Lung (tissue), 12 donors: ENCODE data around the gene KCTD18. TPM values are rescaled to one million over a fixed set of nuclear protein-coding genes. Genes with fewer than 3 reads are reported as not detected.

ENCODE experiments used
- ATAC-seq: fragments of 200-7000 bp; cut with Tn5 transposase; one replicate; pipeline ENCODE4 v1.9.1; 2020; ENCODE audit warnings: moderate number of reproducible peaks; ENCODE audit not compliant: insufficient read depth, low FRiP score
- DNase-seq, 3 donors: peaks; one replicate each; pipeline ENCODE4 v3.0.0-alpha.2; 2013 to 2017
- H3K27ac ChIP-seq, 2 donors: one replicate each; pipeline ENCODE4 v1.5.1; 2013; ENCODE audit warnings: mild to moderate bottlenecking in 2 of 2, moderate library complexity in 2 of 2, control low read depth in 1 of 2, inconsistent platforms in 1 of 2, low read depth in 1 of 2, low read length in 1 of 2
- H3K27me3 ChIP-seq, 3 donors: one replicate each; pipeline ENCODE4 v1.5.1; 2013; ENCODE audit warnings: low read length in 2 of 3; ENCODE audit not compliant: control insufficient read depth in 3 of 3, insufficient read depth in 3 of 3
- H3K36me3 ChIP-seq, 4 donors: one replicate each; pipeline ENCODE4 v1.5.1; 2013; ENCODE audit warnings: low read length in 4 of 4, mild to moderate bottlenecking in 1 of 4, moderate library complexity in 1 of 4; ENCODE audit not compliant: control insufficient read depth in 4 of 4, insufficient read depth in 4 of 4
- H3K4me1 ChIP-seq, 5 donors: one replicate each; pipeline ENCODE4 v1.5.1; 2013; ENCODE audit warnings: low read length in 5 of 5, mild to moderate bottlenecking in 2 of 5, moderate library complexity in 1 of 5; ENCODE audit not compliant: control insufficient read depth in 5 of 5, insufficient read depth in 5 of 5
- H3K4me3 ChIP-seq: one replicate; pipeline ENCODE4 v1.5.1; 2013; ENCODE audit warnings: mild to moderate bottlenecking, control low read depth, moderate library complexity
- H3K9ac ChIP-seq, 2 donors: one replicate each; pipeline ENCODE4 v1.5.1; 2013; ENCODE audit warnings: low read length in 2 of 2, control low read depth in 1 of 2; ENCODE audit not compliant: insufficient read depth in 1 of 2
- H3K9me3 ChIP-seq, 4 donors: one replicate each; pipeline ENCODE4 v1.5.1; 2013; ENCODE audit warnings: low read length in 3 of 4, mild to moderate bottlenecking in 1 of 4, moderate library complexity in 1 of 4; ENCODE audit not compliant: control insufficient read depth in 4 of 4, insufficient read depth in 3 of 4
- WGBS, 2 donors: extraction: QIAGEN DNeasy Blood & Tissue Kit; methylation state at CpG; one replicate each; pipeline ENCODE4 v1.1.7; 2013; 5-methylcytosine and 5-hydroxymethylcytosine counted together
- polyA plus RNA-seq, 2 donors: library from polyadenylated mRNA; stranded (reverse); fragments of 200-250 nt; gene quantifications; one replicate each; pipeline ENCODE4 v1.2.1, GENCODE V29; 2013
- total RNA-seq, 2 donors: library from RNA; depleted of rRNA in 1 of 2; stranded (reverse); fragments of >200 nt in 1 of 2; gene quantifications; one replicate each; pipeline ENCODE4 v1.2.1, GENCODE V29; 2014 to 2021
- TF ChIP-seq, protein P1 (sequence below): IDR thresholded peaks from 2 replicates; pipeline ENCODE4 v1.5.1; 2012; ENCODE audit warnings: mild to moderate bottlenecking; ENCODE audit errors: control extremely low read depth, extremely low read depth
- donor health status: control.
- donor health status: control.
- donor health status: Bipolar disorder and iron deficiency.
- donor health status: healthy.
- donor health status: DM: yes; HTN: yes; CAD: no.

Gene KCTD18
- total and polyA plus RNA-seq, 4 donors: 6.8 to 21.6 (median 12.2) TPM

DNA sequence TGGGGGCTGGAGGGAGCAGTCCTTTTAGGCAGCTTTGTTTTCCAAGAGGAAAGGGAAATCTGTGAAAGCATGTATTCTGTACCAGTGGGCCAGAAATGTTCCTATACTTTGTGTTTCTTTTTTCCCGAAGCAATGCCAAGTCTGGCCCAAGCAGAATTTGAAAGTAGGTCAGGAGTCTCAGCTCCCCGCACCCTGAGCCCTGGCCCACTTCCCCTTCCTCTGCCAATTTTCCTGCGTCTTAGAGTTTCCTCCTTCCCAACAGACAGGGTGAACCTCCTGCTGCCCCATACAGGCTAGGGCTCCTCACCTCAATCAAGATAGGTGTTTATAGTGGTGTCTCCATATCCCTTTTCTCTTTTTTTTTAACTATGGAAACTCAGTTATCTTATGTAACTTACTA lies 65.3 kb downstream of the KCTD18 start:
- WGBS, 2 donors: 41 to 61% methylated on average over 3 of the region's 3 CpGs
- no peak for ATAC-seq

DNA sequence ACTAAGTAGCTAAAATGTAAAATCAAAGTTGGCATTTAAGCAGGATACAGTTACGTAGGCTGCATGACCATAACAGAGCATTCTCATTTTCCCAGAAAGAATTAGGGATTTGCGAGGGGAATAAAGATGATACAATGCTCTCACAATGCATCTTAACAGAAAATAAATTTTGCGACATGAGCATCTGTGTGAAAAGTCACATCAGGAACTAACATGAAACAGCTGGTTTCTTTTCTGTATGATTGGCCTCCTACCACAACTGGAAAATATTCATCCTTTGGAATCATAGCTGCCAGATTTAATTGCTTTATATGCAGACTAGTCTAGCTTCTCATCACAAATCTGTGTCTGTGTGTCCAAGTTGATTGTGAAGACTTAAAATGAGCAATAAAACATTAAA lies 66.0 kb downstream of the KCTD18 start:
- peak in 2 of 3 donors; percentile 23 to 40 for DNase-seq
- TF ChIP-seq, protein P1, sequence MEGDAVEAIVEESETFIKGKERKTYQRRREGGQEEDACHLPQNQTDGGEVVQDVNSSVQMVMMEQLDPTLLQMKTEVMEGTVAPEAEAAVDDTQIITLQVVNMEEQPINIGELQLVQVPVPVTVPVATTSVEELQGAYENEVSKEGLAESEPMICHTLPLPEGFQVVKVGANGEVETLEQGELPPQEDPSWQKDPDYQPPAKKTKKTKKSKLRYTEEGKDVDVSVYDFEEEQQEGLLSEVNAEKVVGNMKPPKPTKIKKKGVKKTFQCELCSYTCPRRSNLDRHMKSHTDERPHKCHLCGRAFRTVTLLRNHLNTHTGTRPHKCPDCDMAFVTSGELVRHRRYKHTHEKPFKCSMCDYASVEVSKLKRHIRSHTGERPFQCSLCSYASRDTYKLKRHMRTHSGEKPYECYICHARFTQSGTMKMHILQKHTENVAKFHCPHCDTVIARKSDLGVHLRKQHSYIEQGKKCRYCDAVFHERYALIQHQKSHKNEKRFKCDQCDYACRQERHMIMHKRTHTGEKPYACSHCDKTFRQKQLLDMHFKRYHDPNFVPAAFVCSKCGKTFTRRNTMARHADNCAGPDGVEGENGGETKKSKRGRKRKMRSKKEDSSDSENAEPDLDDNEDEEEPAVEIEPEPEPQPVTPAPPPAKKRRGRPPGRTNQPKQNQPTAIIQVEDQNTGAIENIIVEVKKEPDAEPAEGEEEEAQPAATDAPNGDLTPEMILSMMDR: no peak
- ATAC-seq: no peak
- Histone ChIP-seq H3K27ac (no peak overlapping the region), H3K36me3 (peaks cover 0 to 10% (median 4%) of the 10 kb centered on the region in 4 donors), H3K27me3 (no peaks in the 10 kb centered on the region), H3K9ac (no peak overlapping the region), H3K4me3 (no peak overlapping the region), H3K9me3 (no peaks in the 10 kb centered on the region), H3K4me1 (peaks cover 0 to 22% (median 3%) of the 10 kb centered on the region in 5 donors)
- WGBS, 2 donors: 86 to 94% methylated on average over 3 of the region's 3 CpGs

More for the DNA sequence above, 65.3 kb downstream of the KCTD18 start:
- Histone ChIP-seq H3K36me3 (peaks cover 0 to 7% (median 2%) of the 10 kb centered on the region in 4 donors), H3K4me1 (peaks cover 0 to 17% (median 3%) of the 10 kb centered on the region in 5 donors), H3K27ac (no peak overlapping the region), H3K9ac (no peak overlapping the region), H3K4me3 (no peak overlapping the region), H3K9me3 (no peaks in the 10 kb centered on the region), H3K27me3 (no peaks in the 10 kb centered on the region)
- TF ChIP-seq, protein P1: no peak
- DNase-seq: no peak

DNA sequence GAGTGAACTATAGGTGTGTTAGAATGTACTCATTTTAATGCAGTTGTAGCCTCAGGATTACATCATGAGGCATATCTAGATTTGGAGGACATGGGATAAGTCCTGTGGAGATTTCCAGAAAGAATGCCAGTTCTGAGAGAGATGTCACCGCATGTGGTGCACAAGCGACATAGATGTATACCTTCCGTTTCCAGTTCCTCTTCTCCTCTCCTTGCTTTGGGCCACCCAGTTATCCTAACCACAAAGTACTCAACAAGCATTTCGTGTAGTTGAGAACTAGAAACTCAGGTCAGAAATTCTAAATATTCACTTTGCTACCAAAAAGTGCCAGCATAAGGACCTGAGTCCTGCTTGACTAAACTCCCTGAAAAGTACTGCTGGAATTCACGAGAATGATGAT lies 66.5 kb downstream of the KCTD18 start:
- Histone ChIP-seq H3K9me3 (no peaks in the 10 kb centered on the region), H3K27ac (no peak overlapping the region), H3K27me3 (no peaks in the 10 kb centered on the region), H3K9ac (no peak overlapping the region), H3K4me1 (peaks cover 0 to 23% (median 3%) of the 10 kb centered on the region in 5 donors), H3K36me3 (peaks cover 0 to 10% (median 4%) of the 10 kb centered on the region in 4 donors), H3K4me3 (no peak overlapping the region)
- no peak for DNase-seq
- no peak for ATAC-seq
- TF ChIP-seq, protein P1: no peak
- 55 to 67% methylated on average over 5 of the region's 5 CpGs for WGBS, 2 donors

DNA sequence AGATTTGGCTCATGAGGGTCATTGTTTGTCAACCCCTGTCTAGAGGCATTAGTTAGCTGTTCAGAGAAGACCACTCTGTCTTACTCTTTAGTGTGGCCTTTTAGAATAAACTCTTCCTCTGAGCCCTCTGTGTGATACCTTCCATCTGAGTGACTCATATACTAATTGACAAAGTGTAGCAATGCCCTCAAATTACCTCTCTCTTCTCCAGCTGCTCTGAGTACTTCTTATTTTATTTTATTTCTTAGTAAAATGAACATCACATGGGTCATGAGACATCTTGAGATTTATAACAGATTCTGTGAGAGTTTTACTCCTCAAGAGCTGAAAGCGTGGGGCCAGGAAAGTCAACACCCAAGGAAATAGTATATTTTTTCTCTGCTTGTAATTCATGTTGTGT lies 67.4 kb downstream of the KCTD18 start:
- TF ChIP-seq, protein P1: no peak
- ATAC-seq: no peak
- Histone ChIP-seq H3K27ac (no peak overlapping the region), H3K9ac (no peak overlapping the region), H3K27me3 (no peaks in the 10 kb centered on the region), H3K9me3 (no peaks in the 10 kb centered on the region), H3K4me1 (peaks cover 0 to 23% (median 5%) of the 10 kb centered on the region in 5 donors), H3K4me3 (no peak overlapping the region), H3K36me3 (peaks cover 0 to 10% (median 4%) of the 10 kb centered on the region in 4 donors)
- DNase-seq: no peak
- WGBS, 2 donors: 92 to 94% methylated on average over 1 of the region's 1 CpG
